ENCODE measurements around the gene GPR55. TPM values are rescaled to one million over a fixed set of nuclear protein-coding genes. Genes with fewer than 3 reads are reported as not detected.

Gene GPR55
- total RNA-seq, 1 donor from 2014 or later, result 0.23 TPM

DNA sequence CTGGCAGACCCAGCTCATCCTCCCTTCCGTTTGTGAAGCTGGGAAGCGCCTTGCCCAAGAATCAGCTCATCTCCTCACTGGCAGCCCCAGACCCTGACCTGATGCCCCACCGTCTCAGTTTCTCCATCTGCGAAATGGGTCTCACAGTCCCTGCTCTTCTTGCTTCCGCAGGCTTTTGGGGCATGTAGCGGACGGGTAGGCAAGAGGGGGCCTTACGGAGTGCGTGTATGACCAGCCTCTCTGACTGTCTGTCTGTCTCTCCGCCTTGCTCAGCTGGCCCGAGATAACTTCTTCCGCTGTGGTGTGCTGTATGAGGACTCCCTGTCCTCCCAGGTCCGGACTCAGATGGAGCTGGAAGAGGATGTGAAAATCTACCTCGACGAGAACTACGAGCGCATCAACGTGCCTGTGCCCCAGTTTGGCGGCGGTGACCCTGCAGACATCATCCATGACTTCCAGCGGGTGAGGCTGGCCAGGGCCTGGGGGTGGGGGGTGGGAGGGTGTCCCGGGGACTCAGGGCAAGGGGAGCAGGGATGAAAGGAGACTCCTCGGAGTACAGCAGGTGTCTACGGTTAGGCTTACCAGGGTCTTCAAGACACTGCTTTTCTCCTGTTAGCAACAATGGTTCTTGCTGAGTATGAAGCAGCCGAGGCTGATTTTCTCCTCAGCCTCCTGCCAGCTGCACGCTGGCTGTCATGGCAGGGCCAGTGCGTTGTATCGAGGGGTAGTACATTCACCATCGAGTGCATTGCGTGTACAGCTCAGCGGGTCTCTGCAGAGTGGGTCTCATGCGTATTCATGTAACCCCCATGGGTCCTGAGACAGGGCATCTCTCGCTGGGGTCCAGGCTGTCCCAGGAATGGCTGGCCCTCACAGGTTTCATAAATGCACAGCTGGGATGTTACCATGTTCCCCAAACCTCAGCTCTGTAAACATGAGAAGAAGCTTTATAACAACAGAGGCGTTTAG is 49.4 kb downstream of the GPR55 start:
- intact Hi-C loops (cut with micrococcal nuclease), result no loop called here
- DNase-seq, result no peak
- H3K27ac Mint-ChIP-seq, result no peak overlapping the region
- H3K36me3 Mint-ChIP-seq (ENCODE audit: low read depth), result no peaks in the 10 kb centered on the region
- no peaks in the 10 kb centered on the region for H3K9me3 Mint-ChIP-seq
- H3K27me3 Mint-ChIP-seq, result no peaks in the 10 kb centered on the region
- H3K4me3 Mint-ChIP-seq, result no peak overlapping the region
- peaks cover 11% of the 10 kb centered on the region for H3K4me1 Mint-ChIP-seq

DNA sequence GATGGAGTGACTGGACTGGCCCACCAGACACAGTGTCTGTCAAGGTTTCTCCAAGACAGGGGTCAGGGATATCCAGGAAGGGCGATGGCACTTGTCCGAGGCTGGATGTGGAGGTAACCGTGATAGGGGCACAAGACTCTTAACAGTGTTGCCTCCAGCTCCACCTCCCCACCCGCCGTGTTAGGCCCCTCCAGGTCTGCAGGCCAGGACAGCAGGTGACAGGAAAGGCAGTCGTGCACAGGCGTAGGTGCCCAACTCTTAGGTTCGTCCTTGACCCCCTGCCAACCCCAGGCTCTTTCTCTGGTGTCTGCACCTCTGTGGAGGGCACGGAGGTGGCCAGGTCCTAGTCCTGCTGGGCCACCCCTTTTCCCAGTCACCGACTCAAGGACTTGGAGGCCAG is 50.2 kb downstream of the GPR55 start:
- Mint-ChIP-seq H3K9me3 (no peaks in the 10 kb centered on the region), H3K4me3 (no peak overlapping the region), H3K27me3 (peaks cover 2% of the 10 kb centered on the region), H3K4me1 (peaks cover 11% of the 10 kb centered on the region), H3K36me3 (ENCODE audit: low read depth) (no peaks in the 10 kb centered on the region), H3K27ac (peak overlapping the region; percentile 11)
- DNase-seq, result no peak
- intact Hi-C loops (cut with micrococcal nuclease), result no loop called here

DNA sequence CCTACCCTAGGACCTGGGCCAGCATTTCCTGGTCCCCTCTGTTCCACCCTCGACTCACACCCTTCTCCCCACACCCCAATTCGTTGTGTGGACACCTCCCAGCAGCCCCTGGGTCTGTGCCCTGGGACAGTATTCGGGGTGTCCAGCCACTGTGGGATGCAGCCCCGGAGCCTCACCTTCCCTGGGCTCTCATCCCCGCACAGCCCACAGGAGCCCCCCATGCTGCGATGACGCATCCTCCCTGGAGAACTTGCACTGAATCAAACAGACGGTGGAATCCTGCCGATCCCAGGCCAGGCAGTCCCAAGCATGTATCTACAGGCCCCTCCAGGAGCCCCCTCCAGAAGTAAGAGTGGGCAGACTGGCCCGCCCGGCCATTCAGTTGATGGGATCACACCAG is 50.6 kb downstream of the GPR55 start:
- H3K9me3 Mint-ChIP-seq, result no peaks in the 10 kb centered on the region
- peak overlapping the region; percentile 11 for H3K27ac Mint-ChIP-seq
- no peaks in the 10 kb centered on the region for H3K36me3 Mint-ChIP-seq (ENCODE audit: low read depth)
- intact Hi-C loops (cut with micrococcal nuclease), result no loop called here
- H3K4me3 Mint-ChIP-seq, result no peak overlapping the region
- H3K4me1 Mint-ChIP-seq, result peaks cover 11% of the 10 kb centered on the region
- no peak for DNase-seq
- H3K27me3 Mint-ChIP-seq, result peaks cover 2% of the 10 kb centered on the region

DNA sequence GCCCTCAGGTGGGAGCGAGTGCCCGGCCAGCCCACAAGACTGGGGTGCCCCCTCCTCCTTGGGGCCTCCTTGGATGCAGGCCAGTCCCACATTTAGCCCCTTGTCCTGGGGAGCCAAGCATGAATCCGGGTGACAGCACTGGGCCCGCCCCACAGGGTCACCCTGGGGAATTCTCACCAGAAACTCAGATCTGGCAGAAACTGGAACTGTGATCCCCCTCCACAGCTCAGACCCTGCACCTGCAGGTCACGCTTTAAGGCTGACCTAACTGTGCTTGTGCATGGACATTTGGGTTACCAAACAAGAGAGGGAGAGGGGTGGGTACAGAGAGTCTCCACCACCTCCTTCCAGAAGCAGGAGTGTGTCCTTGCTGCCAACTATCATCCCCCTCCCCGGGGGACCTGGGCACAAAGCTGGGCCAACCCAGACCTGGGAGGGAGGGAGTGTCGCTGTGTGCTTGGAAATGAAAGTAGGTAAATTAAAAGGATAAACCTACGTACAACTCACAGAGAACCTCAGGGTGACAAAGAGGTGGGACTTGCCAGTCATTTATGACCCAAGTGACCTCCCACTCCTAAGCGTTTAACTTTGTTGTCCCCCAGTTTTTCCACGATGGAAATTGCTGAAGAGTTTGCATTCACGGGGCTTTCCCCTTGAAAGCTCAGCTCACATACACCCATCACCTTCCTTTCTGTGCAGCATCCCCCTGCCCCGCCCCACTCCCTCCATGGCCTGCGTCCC is 51.2 kb downstream of the GPR55 start:
- Mint-ChIP-seq H3K4me3 (no peak overlapping the region), H3K4me1 (peaks cover 11% of the 10 kb centered on the region), H3K9me3 (no peaks in the 10 kb centered on the region), H3K27ac (no peak overlapping the region), H3K36me3 (ENCODE audit: low read depth) (no peaks in the 10 kb centered on the region), H3K27me3 (peaks cover 4% of the 10 kb centered on the region)
- no peak for DNase-seq
- intact Hi-C loops (cut with micrococcal nuclease), result no loop called here

DNA sequence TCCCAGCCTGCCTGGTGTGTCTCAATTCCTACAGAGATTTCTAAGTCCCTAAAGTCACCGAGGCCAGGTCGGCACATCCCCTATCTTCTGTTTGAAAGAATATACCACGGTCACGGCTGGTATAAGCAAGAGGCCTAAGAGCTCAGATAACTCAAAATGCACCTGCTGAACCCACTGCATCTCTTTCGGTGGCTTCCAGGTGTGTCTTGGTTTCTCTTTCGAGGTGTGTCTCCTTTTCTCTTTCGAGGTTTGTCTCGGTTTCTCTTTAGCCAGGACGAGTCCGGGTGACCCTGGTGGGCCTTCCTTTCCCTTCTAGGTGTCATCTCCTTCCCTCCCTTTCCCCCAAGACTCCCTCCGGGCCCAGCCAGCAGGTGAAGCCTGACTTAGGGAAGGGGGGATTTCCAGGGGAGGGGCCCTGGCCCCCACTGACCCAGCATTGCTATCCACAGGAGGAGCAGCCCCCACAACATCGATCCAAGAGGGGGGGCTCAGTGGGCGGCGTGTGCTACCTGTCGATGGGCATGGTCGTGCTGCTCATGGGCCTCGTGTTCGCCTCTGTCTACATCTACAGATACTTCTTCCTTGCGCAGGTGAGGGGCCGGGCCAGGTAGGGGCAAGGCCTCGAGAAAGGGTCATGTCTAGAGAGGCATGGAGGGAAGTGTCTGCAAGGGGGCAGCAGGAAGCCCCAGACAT is 51.9 kb downstream of the GPR55 start:
- intact Hi-C loops (cut with micrococcal nuclease), result no loop called here
- Mint-ChIP-seq H3K9me3 (no peaks in the 10 kb centered on the region), H3K36me3 (ENCODE audit: low read depth) (no peaks in the 10 kb centered on the region), H3K27me3 (peaks cover 5% of the 10 kb centered on the region), H3K27ac (no peak overlapping the region), H3K4me1 (peaks cover 11% of the 10 kb centered on the region), H3K4me3 (no peak overlapping the region)
- DNase-seq, result no peak

DNA sequence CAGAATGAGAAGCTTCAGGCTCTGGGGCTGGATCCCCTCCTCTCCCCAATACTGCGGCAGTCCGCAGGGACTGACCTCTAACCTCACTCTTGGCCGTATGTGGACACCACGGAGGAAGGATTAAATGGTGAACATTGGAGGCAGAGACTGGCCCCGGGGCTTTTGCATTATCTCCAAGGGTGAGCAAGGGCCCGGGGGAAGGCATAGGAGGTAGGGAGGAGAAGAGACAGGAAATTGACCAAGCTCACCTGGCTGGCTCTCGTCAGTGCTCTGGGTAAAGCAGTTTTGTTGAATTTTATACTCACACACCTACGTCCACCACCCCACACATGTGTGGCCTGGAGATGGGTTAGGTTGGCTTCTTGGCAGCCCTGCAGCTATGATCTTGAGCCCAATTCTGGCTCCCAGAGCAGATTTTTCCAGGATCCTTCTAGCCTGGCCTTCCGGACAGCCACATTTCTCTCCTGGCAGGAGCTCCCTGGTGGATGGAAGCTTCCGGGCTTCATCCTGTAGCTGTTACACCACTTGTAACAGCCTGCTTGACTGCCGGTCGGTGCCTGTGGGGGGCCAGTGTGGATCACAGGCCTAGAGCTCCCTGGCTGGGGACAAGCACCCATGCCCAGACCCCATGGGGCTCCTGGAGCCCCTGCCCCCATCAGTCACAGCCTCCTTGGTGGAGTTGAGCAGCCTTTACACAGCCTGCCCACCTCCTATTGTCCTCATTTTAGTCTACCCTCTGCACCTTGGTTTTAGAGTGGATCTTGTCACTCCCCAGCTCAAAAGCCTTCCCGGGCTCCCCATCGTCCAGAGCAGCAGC is 52.7 kb downstream of the GPR55 start:
- Mint-ChIP-seq H3K27ac (no peak overlapping the region), H3K27me3 (peaks cover 5% of the 10 kb centered on the region), H3K36me3 (ENCODE audit: low read depth) (no peaks in the 10 kb centered on the region), H3K4me3 (no peak overlapping the region), H3K4me1 (peaks cover 11% of the 10 kb centered on the region), H3K9me3 (no peaks in the 10 kb centered on the region)
- DNase-seq, result no peak
- intact Hi-C loops (cut with micrococcal nuclease), result no loop called here

DNA sequence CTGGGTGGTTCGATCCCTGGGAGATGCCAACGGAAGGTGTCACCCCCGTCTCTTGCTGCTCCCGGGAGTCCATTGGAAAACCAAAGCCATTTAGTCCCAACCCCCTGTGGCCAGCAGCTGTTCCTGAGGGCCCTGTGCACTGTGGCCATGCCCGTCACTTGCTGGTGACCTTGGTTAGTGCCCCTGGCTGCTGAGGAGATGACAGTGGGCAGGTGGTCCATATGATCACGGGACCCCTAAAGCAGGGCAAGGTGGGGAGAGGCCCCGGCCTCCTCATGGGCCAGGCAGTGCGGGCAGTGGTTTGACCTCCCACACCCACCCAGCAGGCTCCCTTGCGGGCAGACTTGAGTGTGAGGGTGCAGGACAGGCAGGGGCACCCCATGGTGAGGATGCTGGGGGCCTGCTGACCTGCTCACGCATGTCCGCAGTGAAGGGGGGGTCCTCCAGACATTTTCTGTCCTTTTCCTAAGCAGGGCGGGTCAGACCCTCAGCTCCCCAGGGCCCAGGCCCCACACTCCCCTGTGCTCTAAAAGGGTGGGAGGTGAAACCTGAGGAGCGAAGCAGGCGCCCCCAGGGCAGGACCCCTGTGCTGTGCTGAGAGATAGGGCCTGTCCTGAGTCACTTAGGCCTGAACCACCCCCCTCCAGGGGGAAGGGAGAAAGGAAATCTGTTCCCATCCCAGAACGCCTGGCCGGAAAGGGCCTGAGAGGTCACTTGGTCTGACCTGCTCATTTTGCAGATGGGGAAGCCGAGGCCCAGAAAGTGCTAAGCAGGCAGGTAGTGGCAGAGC is 53.5 kb downstream of the GPR55 start:
- H3K27me3 Mint-ChIP-seq, result peaks cover 10% of the 10 kb centered on the region
- H3K4me1 Mint-ChIP-seq, result peaks cover 18% of the 10 kb centered on the region
- H3K9me3 Mint-ChIP-seq, result no peaks in the 10 kb centered on the region
- intact Hi-C loops (cut with micrococcal nuclease), result no loop called here
- H3K4me3 Mint-ChIP-seq, result no peak overlapping the region
- H3K36me3 Mint-ChIP-seq (ENCODE audit: low read depth), result no peaks in the 10 kb centered on the region
- no peak overlapping the region for H3K27ac Mint-ChIP-seq
- no peak for DNase-seq

- intact Hi-C loops (cut with micrococcal nuclease), result no loop called here
- H3K27me3 Mint-ChIP-seq, result peaks cover 13% of the 10 kb centered on the region
- no peaks in the 10 kb centered on the region for H3K36me3 Mint-ChIP-seq (ENCODE audit: low read depth)
- H3K4me3 Mint-ChIP-seq, result no peak overlapping the region
- H3K27ac Mint-ChIP-seq, result no peak overlapping the region
- no peaks in the 10 kb centered on the region for H3K9me3 Mint-ChIP-seq
- no peak for DNase-seq
- H3K4me1 Mint-ChIP-seq, result peaks cover 18% of the 10 kb centered on the region
Observed at GRCh38 chr2:230870544-230871360, 54.3 kb downstream of the GPR55 start.

GRCh38 chr2:230869914-230870543 is 55.0 kb downstream of the GPR55 start:
- peaks cover 17% of the 10 kb centered on the region for H3K27me3 Mint-ChIP-seq
- no peaks in the 10 kb centered on the region for H3K9me3 Mint-ChIP-seq
- no peak overlapping the region for H3K4me3 Mint-ChIP-seq
- H3K27ac Mint-ChIP-seq, result no peak overlapping the region
- intact Hi-C loops (cut with micrococcal nuclease), result no loop called here
- DNase-seq, result no peak
- peaks cover 19% of the 10 kb centered on the region for H3K4me1 Mint-ChIP-seq
- no peaks in the 10 kb centered on the region for H3K36me3 Mint-ChIP-seq (ENCODE audit: low read depth)

DNA sequence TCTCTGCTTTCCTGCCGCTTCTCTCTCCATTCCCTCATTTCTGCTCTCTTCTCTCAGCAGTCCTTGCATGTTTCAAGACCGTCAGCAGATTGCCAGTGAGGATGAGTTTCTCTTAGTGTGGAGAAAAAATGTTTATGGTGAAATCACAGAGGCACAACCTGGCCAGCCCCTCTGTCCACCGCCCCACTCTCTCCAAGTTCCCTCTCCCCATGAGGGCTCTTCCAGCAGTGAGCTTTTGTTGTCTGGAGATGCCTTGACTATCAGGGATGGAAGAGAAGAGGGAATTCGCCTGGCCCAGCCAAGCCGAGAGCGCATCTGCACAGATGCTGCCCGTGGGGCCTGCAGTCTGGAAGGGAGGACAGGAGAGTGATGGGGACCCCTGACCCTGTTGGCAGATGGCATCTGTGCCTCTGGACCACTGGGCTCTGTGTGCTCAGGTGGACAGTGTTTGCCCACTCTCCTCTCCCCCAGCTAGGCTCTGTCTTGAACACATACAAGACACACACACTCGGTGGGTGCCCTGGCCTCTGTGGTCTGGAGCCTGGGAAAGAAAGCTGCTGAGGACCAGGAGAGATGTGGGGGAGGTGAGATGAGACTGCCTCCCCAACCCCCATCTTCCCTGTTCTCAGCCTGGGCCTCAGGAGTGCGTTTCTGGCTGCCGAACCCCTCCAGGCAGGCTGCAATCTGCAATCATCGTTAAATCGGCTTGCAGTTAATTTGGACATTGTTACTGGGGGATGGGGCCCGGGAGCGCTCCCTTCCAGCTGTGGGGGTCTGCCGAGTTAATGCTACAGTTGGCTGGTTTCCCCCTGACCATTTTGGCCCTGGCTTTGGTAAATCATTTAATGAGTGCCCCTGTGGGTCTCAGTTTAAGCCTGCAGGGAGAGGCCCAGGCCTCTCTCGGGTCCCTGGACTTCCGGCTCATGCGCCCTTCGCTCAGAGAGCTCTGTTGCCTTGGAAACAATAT is 55.8 kb downstream of the GPR55 start:
- no peak overlapping the region for H3K4me3 Mint-ChIP-seq
- H3K9me3 Mint-ChIP-seq, result no peaks in the 10 kb centered on the region
- H3K27ac Mint-ChIP-seq, result no peak overlapping the region
- no peaks in the 10 kb centered on the region for H3K36me3 Mint-ChIP-seq (ENCODE audit: low read depth)
- intact Hi-C loops (cut with micrococcal nuclease), result no loop called here
- peaks cover 20% of the 10 kb centered on the region for H3K27me3 Mint-ChIP-seq
- H3K4me1 Mint-ChIP-seq, result peaks cover 18% of the 10 kb centered on the region
- DNase-seq, result no peak
